ENCODE data around the gene NAGLU.

DNA sequence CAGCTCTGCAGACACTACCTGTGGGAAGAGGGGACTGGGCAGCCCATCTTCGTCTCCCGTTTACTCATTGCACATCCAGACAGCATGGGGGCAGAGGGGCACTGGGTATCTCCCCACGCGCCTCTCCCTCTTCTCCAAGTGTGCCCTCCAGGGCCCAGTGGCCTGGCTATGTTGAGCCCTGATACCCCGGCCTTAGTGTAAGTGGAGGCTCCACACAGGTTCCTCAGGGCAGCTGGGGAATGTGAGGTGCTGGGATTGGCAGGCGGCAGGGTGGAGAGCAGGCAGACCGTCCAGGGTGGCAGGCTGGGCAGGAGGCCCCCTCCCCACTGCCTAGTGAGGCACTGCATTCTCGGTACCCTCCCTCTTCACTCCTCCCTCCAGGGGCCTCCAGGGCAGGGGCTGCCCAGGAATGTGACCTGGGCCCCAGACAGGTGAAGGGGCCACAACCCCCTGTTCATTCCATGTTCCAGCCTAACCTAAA, 13.2 kb upstream of the NAGLU start:
- no peak for TF ChIP-seq TAF1 (IDR thresholded peaks at IDR 0.05; ENCODE audit: low read depth, low read length)
- TF ChIP-seq POLR2AphosphoS5 (IDR thresholded peaks at IDR 0.05; ENCODE audit: low read depth, low read length) = no peak
- no peak for TF ChIP-seq POLR2A (IDR thresholded peaks at IDR 0.05; ENCODE audit: low read depth, low read length)
- TF ChIP-seq SPI1 (IDR thresholded peaks at IDR 0.05; ENCODE audit: low read depth, low read length) = no peak
